H9 (cell line): ENCODE results near the gene SELENOK. TPM values are rescaled to one million over a fixed set of nuclear protein-coding genes. Genes with fewer than 3 reads are reported as not detected.

Experiments used
- DNase-seq: peaks from one replicate; pipeline ENCODE4 v3.0.0-alpha.2; 2017
- H2AFZ ChIP-seq: one replicate; pipeline ENCODE4 v1.6.1; 2013; ENCODE audit warnings: mild to moderate bottlenecking, low read length, control low read depth, moderate library complexity
- H2AK5ac ChIP-seq: 2 replicates; pipeline ENCODE4 v1.6.1; 2013; ENCODE audit warnings: low read length, control low read depth, mixed read lengths; ENCODE audit not compliant: insufficient read length
- H2BK120ac ChIP-seq: one replicate; pipeline ENCODE4 v1.6.1; 2013; ENCODE audit warnings: low read depth, mild to moderate bottlenecking, low read length, control low read depth, inconsistent platforms; ENCODE audit not compliant: poor library complexity, severe bottlenecking
- H2BK12ac ChIP-seq: 2 replicates; pipeline ENCODE4 v1.6.1; 2013; ENCODE audit warnings: low read length, control low read depth, mixed read lengths, low read depth; ENCODE audit not compliant: insufficient read length
- H2BK15ac ChIP-seq: 2 replicates; pipeline ENCODE4 v1.6.1; 2013; ENCODE audit warnings: low read depth, low read length, control low read depth
- H2BK20ac ChIP-seq: one replicate; pipeline ENCODE4 v1.6.1; 2013; ENCODE audit warnings: low read depth, mild to moderate bottlenecking, low read length, control low read depth, inconsistent platforms; ENCODE audit not compliant: poor library complexity, severe bottlenecking
- H2BK5ac ChIP-seq: 2 replicates; pipeline ENCODE4 v1.6.1; 2013; ENCODE audit warnings: low read length, control low read depth, mixed read lengths; ENCODE audit not compliant: insufficient read length
- H3K14ac ChIP-seq: 2 replicates; pipeline ENCODE4 v1.6.1; 2013; ENCODE audit warnings: low read length, control low read depth; ENCODE audit not compliant: insufficient read depth
- H3K18ac ChIP-seq: 2 replicates; pipeline ENCODE4 v1.6.1; 2013; ENCODE audit warnings: low read depth, mild to moderate bottlenecking, mixed read lengths, low read length, control low read depth; ENCODE audit not compliant: insufficient read length
- H3K23ac ChIP-seq: 2 replicates; pipeline ENCODE4 v1.6.1; 2013; ENCODE audit warnings: low read length, control low read depth, mixed read lengths, low read depth; ENCODE audit not compliant: insufficient read length
- H3K23me2 ChIP-seq: 2 replicates; pipeline ENCODE4 v1.6.1; 2013; ENCODE audit warnings: low read depth, mild to moderate bottlenecking, mixed read lengths, low read length, control low read depth; ENCODE audit not compliant: insufficient read length, poor library complexity, severe bottlenecking
- H3K27ac ChIP-seq: 2 replicates; pipeline ENCODE4 v1.5.1; 2013; ENCODE audit warnings: low read length, control low read depth, mixed read lengths, low read depth; ENCODE audit not compliant: insufficient read length
- H3K27me3 ChIP-seq: 2 replicates; pipeline ENCODE4 v1.6.1; 2013; ENCODE audit warnings: low read length, control low read depth, inconsistent platforms; ENCODE audit not compliant: insufficient read depth
- H3K4ac ChIP-seq: 2 replicates; pipeline ENCODE4 v1.6.1; 2013; ENCODE audit warnings: low read depth, mild to moderate bottlenecking, control low read depth, inconsistent platforms, low read length, moderate library complexity
- H3K4me1 ChIP-seq: 2 replicates; pipeline ENCODE4 v1.6.1; 2013; ENCODE audit warnings: low read length, control low read depth, inconsistent platforms; ENCODE audit not compliant: insufficient read depth
- H3K4me2 ChIP-seq: 2 replicates; pipeline ENCODE4 v1.6.1; 2013; ENCODE audit warnings: low read length, control low read depth, mixed read lengths; ENCODE audit not compliant: insufficient read length, insufficient read depth
- H3K56ac ChIP-seq: 2 replicates; pipeline ENCODE4 v1.6.1; 2013; ENCODE audit warnings: low read depth, mild to moderate bottlenecking, mixed read lengths, low read length, control low read depth; ENCODE audit not compliant: insufficient read length
- H3K79me1 ChIP-seq: 2 replicates; pipeline ENCODE4 v1.6.1; 2013; ENCODE audit warnings: low read depth, mild to moderate bottlenecking, moderate library complexity, low read length, control low read depth, inconsistent platforms; ENCODE audit not compliant: insufficient read depth, poor library complexity, severe bottlenecking
- H3K79me2 ChIP-seq: 2 replicates; pipeline ENCODE4 v1.6.1; 2013; ENCODE audit warnings: low read length, control low read depth, inconsistent platforms; ENCODE audit not compliant: insufficient read depth
- H3K9ac ChIP-seq: 2 replicates; pipeline ENCODE4 v1.6.1; 2013; ENCODE audit warnings: low read length, control low read depth, mixed read lengths; ENCODE audit not compliant: insufficient read length; ENCODE audit errors: extremely low read depth
- H3K9me3 ChIP-seq: one replicate; pipeline ENCODE4 v1.6.1; 2013; ENCODE audit warnings: low read depth, low read length, inconsistent platforms; ENCODE audit not compliant: control insufficient read depth
- H3T11ph ChIP-seq: one replicate; pipeline ENCODE4 v1.6.1; 2013; ENCODE audit warnings: mild to moderate bottlenecking, low read length, control low read depth, inconsistent platforms
- H4K20me1 ChIP-seq: one replicate; pipeline ENCODE4 v1.6.1; 2013; ENCODE audit not compliant: control insufficient read depth, insufficient read length, insufficient read depth
- H4K5ac ChIP-seq: 2 replicates; pipeline ENCODE4 v1.6.1; 2013; ENCODE audit warnings: low read depth, mild to moderate bottlenecking, mixed read lengths, low read length, control low read depth; ENCODE audit not compliant: insufficient read length
- H4K8ac ChIP-seq: replicated peaks from 2 replicates; pipeline ENCODE4 v1.6.1; 2013; ENCODE audit warnings: low read length, control low read depth, mixed read lengths, low read depth; ENCODE audit not compliant: insufficient read length
- H4K91ac ChIP-seq: 2 replicates; pipeline ENCODE4 v1.6.1; 2013; ENCODE audit warnings: low read depth, mild to moderate bottlenecking, moderate library complexity, mixed read lengths, low read length, control low read depth; ENCODE audit not compliant: insufficient read length
- H3K27ac Mint-ChIP-seq, 3 experiments: 2 replicates in 2 of 3; 3 replicates in 1 of 3; pipeline ENCODE4 v1.8.0; 2020 to 2021; ENCODE audit warnings: mixed read lengths in 3 of 3, mild to moderate bottlenecking in 1 of 3, moderate library complexity in 1 of 3
- H3K27me3 Mint-ChIP-seq: 2 replicates; pipeline ENCODE4 v1.8.0; 2021; ENCODE audit warnings: low read depth, mild to moderate bottlenecking, moderate library complexity, mixed read lengths
- H3K36me3 Mint-ChIP-seq, 3 experiments: 2 replicates in 2 of 3; 3 replicates in 1 of 3; pipeline ENCODE4 v1.8.0; 2020 to 2021; ENCODE audit warnings: low read depth in 3 of 3, mixed read lengths in 3 of 3; ENCODE audit not compliant: insufficient read depth in 1 of 3
- H3K4me1 Mint-ChIP-seq, 2 experiments: 2 replicates each; pipeline ENCODE4 v1.8.0; 2020; ENCODE audit warnings: mixed read lengths in 2 of 2
- H3K4me3 Mint-ChIP-seq, 2 experiments: 2 replicates in 1 of 2; 3 replicates in 1 of 2; pipeline ENCODE4 v1.8.0; 2020 to 2021; ENCODE audit warnings: mild to moderate bottlenecking in 2 of 2, mixed read lengths in 2 of 2, moderate library complexity in 1 of 2
- H3K9me3 Mint-ChIP-seq, 2 experiments: 2 replicates in 1 of 2; 3 replicates in 1 of 2; pipeline ENCODE4 v1.8.0; 2020; ENCODE audit warnings: mild to moderate bottlenecking in 2 of 2, mixed read lengths in 2 of 2, moderate library complexity in 1 of 2
- CTCF ChIP-seq: fragments of 200-600 bp; sonication (generic); conservative IDR thresholded peaks from 3 replicates; pipeline ENCODE4 v1.8.0; 2021; ENCODE audit warnings: antibody characterized with exemption, mild to moderate bottlenecking
- WGBS: extraction: QIAGEN DNeasy Blood & Tissue Kit; methylation state at CpG from one replicate; pipeline ENCODE4 v1.1.7; 2013; ENCODE audit warnings: missing lambda C conversion rate, low lambda C conversion rate, mixed read lengths; ENCODE audit not compliant: insufficient read length; ENCODE audit errors: extremely low coverage; 5-methylcytosine and 5-hydroxymethylcytosine counted together
- total RNA-seq: library from RNA; stranded (reverse); gene quantifications from 2 replicates; pipeline ENCODE4 v1.2.1, GENCODE V29; 2021

SELENOK gene
- total RNA-seq, 1 experiment from 2014 or later: 34.6 TPM

DNA sequence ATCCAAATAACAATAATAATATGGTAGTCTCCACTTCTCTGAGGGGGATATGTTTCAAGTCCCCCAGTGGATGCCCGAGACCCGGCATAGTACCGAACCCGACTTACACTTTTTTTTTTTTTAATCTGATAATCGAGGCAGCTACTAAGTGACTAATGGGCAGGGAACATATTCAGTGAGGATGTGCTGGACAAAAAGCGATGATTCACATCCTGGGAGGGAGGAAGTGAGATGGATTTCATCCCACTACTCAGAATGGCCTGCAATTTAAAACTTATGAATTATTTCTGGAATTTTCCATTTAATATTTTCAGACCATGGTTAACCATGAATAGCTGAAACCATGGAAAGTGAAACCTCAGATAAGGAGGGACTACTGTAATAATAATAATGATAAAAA lies 49.5 kb upstream of the SELENOK start:
- H4K8ac ChIP-seq: no peak overlapping the region
- no peak overlapping the region for H3K27ac ChIP-seq
- H3K27me3 ChIP-seq: no peaks in the 10 kb centered on the region
- H3K4me3 Mint-ChIP-seq: no peak overlapping the region
- H2BK5ac ChIP-seq: no peak overlapping the region
- H3K27ac Mint-ChIP-seq: no peak overlapping the region
- H4K91ac ChIP-seq: no peak overlapping the region
- H3K4me2 ChIP-seq: no peak overlapping the region
- H2AFZ ChIP-seq: no peak overlapping the region
- no peaks in the 10 kb centered on the region for H3K23me2 ChIP-seq
- H3K4me1 ChIP-seq: no peaks in the 10 kb centered on the region
- no peak overlapping the region for H2BK15ac ChIP-seq
- no peaks in the 10 kb centered on the region for H3K9me3 ChIP-seq
- no peaks in the 10 kb centered on the region for H4K20me1 ChIP-seq
- H3T11ph ChIP-seq: no peak overlapping the region
- H2BK120ac ChIP-seq: no peak overlapping the region
- H3K23ac ChIP-seq: no peak overlapping the region
- no peak overlapping the region for H2BK12ac ChIP-seq
- H3K9ac ChIP-seq: no peak overlapping the region
- no peak overlapping the region for H3K56ac ChIP-seq
- DNase-seq: no peak
- H3K79me2 ChIP-seq: no peaks in the 10 kb centered on the region
- H3K4me1 Mint-ChIP-seq: no peaks in the 10 kb centered on the region
- H4K5ac ChIP-seq: no peak overlapping the region
- H3K4ac ChIP-seq: no peak overlapping the region
- peaks cover 7% of the 10 kb centered on the region in 2 experiments for H3K9me3 Mint-ChIP-seq
- no peaks in the 10 kb centered on the region for H3K79me1 ChIP-seq
- no CpG with 5 or more reads among the region's 6 CpGs for WGBS
- no peak overlapping the region for H2BK20ac ChIP-seq
- no peak for TF ChIP-seq CTCF
- H3K36me3 Mint-ChIP-seq: peaks cover 5 to 7% (median 6%) of the 10 kb centered on the region in 3 experiments; a peak in 6 of 7 replicates
- H3K18ac ChIP-seq: no peak overlapping the region
- H2AK5ac ChIP-seq: no peak overlapping the region
- H3K27me3 Mint-ChIP-seq: peaks cover 1% of the 10 kb centered on the region; the same call in 1 of the 2 replicates
- H3K14ac ChIP-seq: no peak overlapping the region
